Prostate gland (tissue), 2 donors: ENCODE measurements around the gene CCNI2. TPM values are rescaled to one million over a fixed set of nuclear protein-coding genes. Genes with fewer than 3 reads are reported as not detected.

Source experiments
- DNase-seq: peaks from one replicate; pipeline ENCODE4 v3.0.0-alpha.2; 2019; ENCODE audit warnings: low spot score
- H3K27ac ChIP-seq, 2 donors: fragments of 200-600 bp; sonication (generic); 2 replicates each; pipeline ENCODE4 v1.5.1; 2017 to 2019
- H3K27me3 ChIP-seq: fragments of 200-600 bp; sonication (generic); replicated peaks from 2 replicates; pipeline ENCODE4 v1.5.1; 2019; ENCODE audit not compliant: insufficient read depth
- H3K36me3 ChIP-seq, 2 donors: fragments of 200-600 bp; sonication (generic); 1 replicate in 1 of 2; 2 replicates in 1 of 2; pipeline versions ENCODE4 v1.5.1 to v1.8.1; 2017 to 2019
- H3K4me1 ChIP-seq: fragments of 200-600 bp; sonication (generic); replicated peaks from 2 replicates; pipeline ENCODE4 v1.5.1; 2019
- H3K4me3 ChIP-seq, 2 donors: fragments of 200-600 bp; sonication (generic); 2 replicates each; pipeline ENCODE4 v1.5.1; 2017 to 2019
- H3K9me3 ChIP-seq: fragments of 200-600 bp; sonication (generic); 2 replicates; pipeline ENCODE4 v1.5.1; 2017
- CTCF ChIP-seq, 4 experiments: fragments of 200-600 bp in 2 of 4; fragments of 450-650 bp in 2 of 4; sonication (generic) in 2 of 4; IDR thresholded peaks; 1 replicate in 3 of 4; 2 replicates in 1 of 4; pipeline ENCODE4 v1.5.1; 2016 to 2019; ENCODE audit warnings: antibody characterized with exemption in 4 of 4, mild to moderate bottlenecking in 2 of 4, moderate library complexity in 2 of 4
- POLR2A ChIP-seq: fragments of 450-650 bp; IDR thresholded peaks from one replicate; pipeline ENCODE4 v1.6.1; 2016; ENCODE audit warnings: antibody characterized with exemption, mild to moderate bottlenecking
- POLR2AphosphoS5 ChIP-seq: sonication (generic); formaldehyde crosslinking; IDR thresholded peaks from one replicate; pipeline ENCODE4 v1.6.1; 2017; ENCODE audit warnings: antibody characterized with exemption
- WGBS: methylation state at CpG from one replicate; pipeline ENCODE4 v1.1.5; 2018; 5-methylcytosine and 5-hydroxymethylcytosine counted together
- intact Hi-C: fragments of 100-400 bp; cut with DNase I; formaldehyde crosslinking; loops from one replicate; pipeline ENCODE4 v1.14.2; 2022
- total RNA-seq, 2 donors: library from RNA; depleted of rRNA; stranded (reverse); fragments of >200 nt; gene quantifications; one replicate each; pipeline ENCODE4 v1.1.0, GENCODE V29; 2016

CCNI2 gene
- total RNA-seq, 2 donors from 2014 or later = 5.9 TPM; not detected in 1

GRCh38 chr5:132790201-132790865 lies 43.1 kb downstream of the CCNI2 start:
- intact Hi-C loops = no loop called here
- Histone ChIP-seq H3K4me3 (no peak overlapping the region), H3K4me1 (no peaks in the 10 kb centered on the region), H3K9me3 (no peaks in the 10 kb centered on the region), H3K36me3 (no peaks in the 10 kb centered on the region), H3K27me3 (no peaks in the 10 kb centered on the region), H3K27ac (no peak overlapping the region)
- DNase-seq = no peak
- 51% methylated on average over 2 of the region's 2 CpGs for WGBS
- TF ChIP-seq POLR2AphosphoS5 = no peak
- TF ChIP-seq CTCF (IDR thresholded peaks at IDR 0.05) = no peak
- TF ChIP-seq POLR2A = no peak

DNA sequence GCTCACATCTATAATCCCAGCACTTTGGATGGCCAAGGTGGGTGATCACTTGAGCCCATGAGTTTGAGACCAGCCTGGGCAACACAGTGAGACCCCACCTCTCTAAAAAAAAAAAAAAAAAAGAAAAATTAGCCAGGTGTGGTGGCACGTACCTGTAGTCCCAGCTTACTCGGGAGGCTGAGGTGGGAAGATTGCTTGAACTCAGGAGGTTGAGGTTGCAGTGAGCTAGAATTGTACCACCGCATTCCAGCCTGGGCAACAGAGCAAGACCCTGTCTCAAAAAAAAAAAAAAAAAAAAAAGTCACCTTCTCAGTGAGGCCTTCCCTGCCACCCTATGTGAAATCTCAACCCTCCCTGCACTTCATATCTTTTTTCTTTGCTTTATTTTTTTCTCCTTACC lies 43.8 kb downstream of the CCNI2 start:
- no peak for DNase-seq
- Histone ChIP-seq H3K27ac (no peak overlapping the region), H3K4me1 (no peaks in the 10 kb centered on the region), H3K9me3 (no peaks in the 10 kb centered on the region), H3K36me3 (no peaks in the 10 kb centered on the region), H3K27me3 (no peaks in the 10 kb centered on the region), H3K4me3 (no peak overlapping the region)
- TF ChIP-seq CTCF (IDR thresholded peaks at IDR 0.05) (no peak), POLR2A (no peak), POLR2AphosphoS5 (no peak)
- intact Hi-C loops = no loop called here
- 95% methylated on average over 3 of the region's 3 CpGs for WGBS

DNA sequence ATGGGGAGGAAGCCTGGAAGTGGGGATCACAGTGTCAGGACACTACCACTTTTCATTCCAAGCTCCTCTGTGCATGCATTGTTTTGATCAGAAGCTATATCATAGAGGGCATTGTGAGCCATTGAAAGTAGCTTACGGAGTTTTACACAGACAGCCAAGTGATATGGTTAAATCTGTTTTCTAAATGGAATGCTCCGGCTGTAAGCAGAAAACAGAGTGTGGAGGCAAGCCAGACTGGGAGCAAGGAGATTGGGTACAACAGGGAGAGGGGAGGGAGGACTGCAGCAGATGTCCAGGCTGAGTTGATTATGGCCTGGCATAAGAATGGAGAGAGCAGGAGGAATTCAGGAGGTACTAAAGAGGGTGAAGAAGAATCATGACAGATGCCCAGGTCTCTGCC lies 50.4 kb downstream of the CCNI2 start:
- Histone ChIP-seq H3K4me3 (no peak overlapping the region), H3K4me1 (no peaks in the 10 kb centered on the region), H3K9me3 (no peaks in the 10 kb centered on the region), H3K27me3 (no peaks in the 10 kb centered on the region), H3K27ac (no peak overlapping the region), H3K36me3 (no peaks in the 10 kb centered on the region)
- TF ChIP-seq POLR2AphosphoS5 (no peak), POLR2A (no peak), CTCF (IDR thresholded peaks at IDR 0.05) (no peak)
- 79% methylated on average over 2 of the region's 2 CpGs for WGBS
- intact Hi-C loops = no loop called here
- DNase-seq = no peak

DNA sequence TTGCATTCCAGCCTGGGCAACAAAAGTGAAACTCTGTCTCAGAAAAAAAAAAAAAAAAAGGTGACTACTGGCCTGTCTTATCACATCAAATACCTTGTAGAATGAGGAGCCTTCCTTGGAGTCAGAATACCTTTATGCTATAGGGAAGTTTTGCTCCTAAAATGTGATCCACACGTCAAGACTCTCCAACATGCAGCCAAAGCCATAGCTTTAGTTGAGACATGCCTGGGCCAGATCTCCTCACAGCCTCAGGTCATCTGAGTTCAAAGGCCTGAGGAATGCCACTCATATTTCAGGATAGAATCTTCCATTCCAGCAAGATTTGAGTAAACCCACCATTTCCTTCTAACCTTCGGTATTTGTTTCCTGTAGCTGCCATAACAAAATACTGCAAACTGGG lies 52.2 kb downstream of the CCNI2 start:
- Histone ChIP-seq H3K36me3 (no peaks in the 10 kb centered on the region), H3K27me3 (no peaks in the 10 kb centered on the region), H3K27ac (no peak overlapping the region), H3K9me3 (no peaks in the 10 kb centered on the region), H3K4me3 (no peak overlapping the region), H3K4me1 (no peaks in the 10 kb centered on the region)
- intact Hi-C loops = no loop called here
- TF ChIP-seq POLR2A (no peak), CTCF (IDR thresholded peaks at IDR 0.05) (no peak), POLR2AphosphoS5 (no peak)
- DNase-seq = no peak
- WGBS = 62% methylated on average over 2 of the region's 2 CpGs

DNA sequence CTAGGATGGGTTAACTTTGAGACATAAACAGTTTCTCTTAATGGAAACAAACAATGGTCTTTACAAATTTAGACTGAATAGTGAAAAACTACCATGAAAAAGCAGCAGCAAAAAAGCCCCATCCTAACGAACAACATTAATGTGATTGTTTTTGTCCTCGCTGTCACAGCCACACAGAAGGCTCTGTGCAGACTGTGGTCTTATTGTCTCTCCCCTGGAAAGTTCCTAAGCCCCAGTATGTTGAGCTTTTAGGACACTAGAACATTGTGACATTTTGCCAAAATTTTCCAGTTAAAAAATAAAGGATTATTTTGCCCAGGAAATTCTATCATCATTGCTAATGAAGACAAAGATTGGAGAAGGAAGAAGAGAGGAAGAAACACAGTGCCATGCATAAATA lies 53.3 kb downstream of the CCNI2 start:
- intact Hi-C loops = no loop called here

More for the DNA sequence above, 53.3 kb downstream of the CCNI2 start:
- no peak for TF ChIP-seq CTCF (IDR thresholded peaks at IDR 0.05)
- no peak for TF ChIP-seq POLR2A
- TF ChIP-seq POLR2AphosphoS5 = no peak
- 70% methylated on average over 2 of the region's 2 CpGs for WGBS
- H3K36me3 ChIP-seq = no peaks in the 10 kb centered on the region
- no peaks in the 10 kb centered on the region for H3K27me3 ChIP-seq
- no peaks in the 10 kb centered on the region for H3K4me1 ChIP-seq
- H3K4me3 ChIP-seq = no peak overlapping the region
- DNase-seq = no peak
- no peaks in the 10 kb centered on the region for H3K9me3 ChIP-seq
- H3K27ac ChIP-seq = no peak overlapping the region
